NCI-H2196 treated with DMSO at 0.1 percent for 48 hours (cell line): ENCODE results near the gene ARF3.
"Not testable (repeated sequence)": the region's sequence is repeated elsewhere in the genome, so short reads cannot be mapped to it uniquely, and the experiment has no call there.

Experiments
- DNase-seq: peaks from one replicate; lab custom pipeline; 2025; ENCODE audit not compliant: unreplicated experiment; lab: John Stamatoyannopoulos, UW

ARF3 gene

GRCh38 chr12:48932878-48933277, 24.4 kb downstream of the ARF3 start:
- DNase-seq: no peak

GRCh38 chr12:48930475-48930874, 26.8 kb downstream of the ARF3 start:
- no peak for DNase-seq

GRCh38 chr12:48929551-48929950, 27.7 kb downstream of the ARF3 start:
- DNase-seq: no peak

GRCh38 chr12:48927261-48927660, 30.0 kb downstream of the ARF3 start:
- no peak for DNase-seq

GRCh38 chr12:48925304-48926011, 31.8 kb downstream of the ARF3 start, which contains the start of gene FKBP11:
FKBP11 (minus strand) TSS chr12:48925492; CDS start chr12:48925428, 64 bp downstream.
- DNase-seq: no peak

- no peak for DNase-seq
Measured at GRCh38 chr12:48924617-48925303, 32.5 kb downstream of the ARF3 start.

- DNase-seq: no peak
Measured at GRCh38 chr12:48923117-48923516, 34.2 kb downstream of the ARF3 start.

GRCh38 chr12:48917857-48918537, 39.3 kb downstream of the ARF3 start:
- DNase-seq: no peak

GRCh38 chr12:48910196-48910595, 47.1 kb downstream of the ARF3 start:
- no peak for DNase-seq

GRCh38 chr12:48909698-48910097, 47.6 kb downstream of the ARF3 start:
- not testable (repeated sequence) for DNase-seq

- DNase-seq: no peak
Measured at GRCh38 chr12:48907245-48907644, 50.0 kb downstream of the ARF3 start.

GRCh38 chr12:48903982-48904411, 53.3 kb downstream of the ARF3 start:
- peak; percentile 37 for DNase-seq

GRCh38 chr12:48903363-48903981, 53.8 kb downstream of the ARF3 start:
- DNase-seq: no peak

- DNase-seq: no peak
Measured at GRCh38 chr12:48901278-48901677, 56.0 kb downstream of the ARF3 start.

- DNase-seq: no peak
Measured at GRCh38 chr12:48899651-48900050, 57.6 kb downstream of the ARF3 start.

GRCh38 chr12:48894271-48894670, 63.0 kb downstream of the ARF3 start:
- DNase-seq: no peak

GRCh38 chr12:48890657-48891418, 66.4 kb downstream of the ARF3 start:
- DNase-seq: peak; percentile 58

GRCh38 chr12:48889679-48890078, 67.6 kb downstream of the ARF3 start:
- DNase-seq: no peak
